HEK293 (cell line): Measurements from ENCODE around the gene ARHGEF4.

Experiments
- BCL11A ChIP-seq: fragments of 450-650 bp; formaldehyde crosslinking; IDR thresholded peaks from 2 replicates; pipeline ENCODE4 v1.5.1; 2016; ENCODE audit warnings: low read depth, missing biosample characterization, missing genetic modification characterization
- SP2 ChIP-seq: fragments of 450-650 bp; formaldehyde crosslinking; IDR thresholded peaks from 2 replicates; pipeline ENCODE4 v1.5.1; 2016; ENCODE audit warnings: missing biosample characterization, missing genetic modification characterization
- YY1 ChIP-seq: fragments of 450-650 bp; formaldehyde crosslinking; IDR thresholded peaks from 2 replicates; pipeline ENCODE4 v1.5.1; 2018; ENCODE audit warnings: missing biosample characterization, missing genetic modification characterization
- ZFP69B ChIP-seq: fragments of 450-650 bp; formaldehyde crosslinking; IDR thresholded peaks from 2 replicates; pipeline ENCODE4 v1.5.1; 2016; ENCODE audit warnings: missing biosample characterization, missing genetic modification characterization
- ZNF157 ChIP-seq: fragments of 450-650 bp; formaldehyde crosslinking; IDR thresholded peaks from 2 replicates; pipeline ENCODE4 v1.5.1; 2016; ENCODE audit warnings: missing biosample characterization, missing genetic modification characterization
- ZNF274 ChIP-seq, 2 experiments: fragments of 200-500 bp in 1 of 2; fragments of 450-650 bp in 1 of 2; sonication (Bioruptor generic) in 1 of 2; formaldehyde crosslinking in 1 of 2; IDR thresholded peaks; 2 replicates each; pipeline versions ENCODE4 v1.5.1 to v1.6.1; 2014 to 2016; ENCODE audit warnings: borderline replicate concordance in 1 of 2, inconsistent platforms in 1 of 2, low read length in 1 of 2, missing biosample characterization in 1 of 2, missing genetic modification characterization in 1 of 2
- ZNF530 ChIP-seq: fragments of 450-650 bp; formaldehyde crosslinking; IDR thresholded peaks from 2 replicates; pipeline ENCODE4 v1.5.1; 2016; ENCODE audit warnings: low read depth, missing biosample characterization, missing genetic modification characterization
- ZNF548 ChIP-seq: fragments of 450-650 bp; formaldehyde crosslinking; IDR thresholded peaks from 2 replicates; pipeline ENCODE4 v1.5.1; 2016; ENCODE audit warnings: missing biosample characterization, missing genetic modification characterization
- ZNF560 ChIP-seq: fragments of 450-650 bp; formaldehyde crosslinking; IDR thresholded peaks from 2 replicates; pipeline ENCODE4 v1.5.1; 2017; ENCODE audit warnings: missing biosample characterization, missing genetic modification characterization, borderline replicate concordance
- ZNF629 ChIP-seq: fragments of 450-650 bp; formaldehyde crosslinking; IDR thresholded peaks from 2 replicates; pipeline ENCODE4 v1.5.1; 2017; ENCODE audit warnings: missing biosample characterization, missing genetic modification characterization
- ZNF768 ChIP-seq: fragments of 450-650 bp; formaldehyde crosslinking; IDR thresholded peaks from 2 replicates; pipeline ENCODE4 v1.5.1; 2018; ENCODE audit warnings: missing biosample characterization, mild to moderate bottlenecking, missing genetic modification characterization
- TF ChIP-seq, protein P1 (sequence below): fragments of 450-650 bp; formaldehyde crosslinking; IDR thresholded peaks from 2 replicates; pipeline ENCODE4 v1.5.1; 2016; ENCODE audit warnings: missing biosample characterization, missing genetic modification characterization
- TF ChIP-seq, protein P2 (sequence below): fragments of 450-650 bp; formaldehyde crosslinking; IDR thresholded peaks from 2 replicates; pipeline ENCODE4 v1.5.1; 2016; ENCODE audit warnings: missing biosample characterization, missing genetic modification characterization

DNA sequence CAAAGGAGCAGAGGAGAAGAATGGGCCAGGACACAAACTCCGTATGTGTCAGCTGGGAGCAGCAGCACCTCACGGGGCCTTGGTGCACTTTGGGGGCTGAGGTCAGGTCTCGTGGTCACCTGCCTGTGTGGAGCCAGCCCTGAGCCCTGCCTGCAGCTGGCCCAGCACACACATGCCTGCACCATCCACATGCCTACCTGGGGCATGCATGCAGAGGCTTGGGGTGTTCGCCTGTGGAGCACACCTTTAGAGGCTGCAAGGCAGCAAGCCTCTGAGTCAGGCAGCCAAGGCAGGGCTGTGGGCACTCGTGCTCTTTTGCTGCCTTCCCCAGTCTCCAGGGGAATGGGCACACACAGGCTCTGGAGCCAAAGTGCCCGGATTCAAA lies 36.0 kb downstream of the ARHGEF4 start:
- no peak for TF ChIP-seq ZNF560 (tag by site-specific recombination)
- no peak for TF ChIP-seq ZNF274 (IDR thresholded peaks at IDR 0.05; ENCODE audit: low read length)
- no peak for TF ChIP-seq ZNF274 (tag by site-specific recombination; IDR thresholded peaks at IDR 0.05; ENCODE audit: borderline replicate concordance)
- TF ChIP-seq, protein P1, sequence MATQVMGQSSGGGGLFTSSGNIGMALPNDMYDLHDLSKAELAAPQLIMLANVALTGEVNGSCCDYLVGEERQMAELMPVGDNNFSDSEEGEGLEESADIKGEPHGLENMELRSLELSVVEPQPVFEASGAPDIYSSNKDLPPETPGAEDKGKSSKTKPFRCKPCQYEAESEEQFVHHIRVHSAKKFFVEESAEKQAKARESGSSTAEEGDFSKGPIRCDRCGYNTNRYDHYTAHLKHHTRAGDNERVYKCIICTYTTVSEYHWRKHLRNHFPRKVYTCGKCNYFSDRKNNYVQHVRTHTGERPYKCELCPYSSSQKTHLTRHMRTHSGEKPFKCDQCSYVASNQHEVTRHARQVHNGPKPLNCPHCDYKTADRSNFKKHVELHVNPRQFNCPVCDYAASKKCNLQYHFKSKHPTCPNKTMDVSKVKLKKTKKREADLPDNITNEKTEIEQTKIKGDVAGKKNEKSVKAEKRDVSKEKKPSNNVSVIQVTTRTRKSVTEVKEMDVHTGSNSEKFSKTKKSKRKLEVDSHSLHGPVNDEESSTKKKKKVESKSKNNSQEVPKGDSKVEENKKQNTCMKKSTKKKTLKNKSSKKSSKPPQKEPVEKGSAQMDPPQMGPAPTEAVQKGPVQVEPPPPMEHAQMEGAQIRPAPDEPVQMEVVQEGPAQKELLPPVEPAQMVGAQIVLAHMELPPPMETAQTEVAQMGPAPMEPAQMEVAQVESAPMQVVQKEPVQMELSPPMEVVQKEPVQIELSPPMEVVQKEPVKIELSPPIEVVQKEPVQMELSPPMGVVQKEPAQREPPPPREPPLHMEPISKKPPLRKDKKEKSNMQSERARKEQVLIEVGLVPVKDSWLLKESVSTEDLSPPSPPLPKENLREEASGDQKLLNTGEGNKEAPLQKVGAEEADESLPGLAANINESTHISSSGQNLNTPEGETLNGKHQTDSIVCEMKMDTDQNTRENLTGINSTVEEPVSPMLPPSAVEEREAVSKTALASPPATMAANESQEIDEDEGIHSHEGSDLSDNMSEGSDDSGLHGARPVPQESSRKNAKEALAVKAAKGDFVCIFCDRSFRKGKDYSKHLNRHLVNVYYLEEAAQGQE, result no peak
- TF ChIP-seq ZNF548, result no peak
- TF ChIP-seq, protein P2, sequence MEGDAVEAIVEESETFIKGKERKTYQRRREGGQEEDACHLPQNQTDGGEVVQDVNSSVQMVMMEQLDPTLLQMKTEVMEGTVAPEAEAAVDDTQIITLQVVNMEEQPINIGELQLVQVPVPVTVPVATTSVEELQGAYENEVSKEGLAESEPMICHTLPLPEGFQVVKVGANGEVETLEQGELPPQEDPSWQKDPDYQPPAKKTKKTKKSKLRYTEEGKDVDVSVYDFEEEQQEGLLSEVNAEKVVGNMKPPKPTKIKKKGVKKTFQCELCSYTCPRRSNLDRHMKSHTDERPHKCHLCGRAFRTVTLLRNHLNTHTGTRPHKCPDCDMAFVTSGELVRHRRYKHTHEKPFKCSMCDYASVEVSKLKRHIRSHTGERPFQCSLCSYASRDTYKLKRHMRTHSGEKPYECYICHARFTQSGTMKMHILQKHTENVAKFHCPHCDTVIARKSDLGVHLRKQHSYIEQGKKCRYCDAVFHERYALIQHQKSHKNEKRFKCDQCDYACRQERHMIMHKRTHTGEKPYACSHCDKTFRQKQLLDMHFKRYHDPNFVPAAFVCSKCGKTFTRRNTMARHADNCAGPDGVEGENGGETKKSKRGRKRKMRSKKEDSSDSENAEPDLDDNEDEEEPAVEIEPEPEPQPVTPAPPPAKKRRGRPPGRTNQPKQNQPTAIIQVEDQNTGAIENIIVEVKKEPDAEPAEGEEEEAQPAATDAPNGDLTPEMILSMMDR (tag by site-specific recombination), result no peak
- no peak for TF ChIP-seq ZNF629 (tag by site-specific recombination)
- TF ChIP-seq BCL11A (tag by site-specific recombination), result no peak
- TF ChIP-seq ZFP69B, result no peak
- no peak for TF ChIP-seq ZNF530 (tag by site-specific recombination)
- no peak for TF ChIP-seq SP2
- TF ChIP-seq YY1 (tag by site-specific recombination), result no peak
- no peak for TF ChIP-seq ZNF157
- no peak for TF ChIP-seq ZNF768
